M059J (cell line): ENCODE measurements around the gene RXRB. TPM values are rescaled to one million over a fixed set of nuclear protein-coding genes. Genes with fewer than 3 reads are reported as not detected.
"Not testable (repeated sequence)": the region's sequence is repeated elsewhere in the genome, so short reads cannot be mapped to it uniquely, and the experiment has no call there.

Experiments
- DNase-seq: peaks from one replicate; pipeline ENCODE4 v3.0.0-alpha.2; 2012; ENCODE audit warnings: low read depth
- total RNA-seq: library from RNA; depleted of rRNA; stranded (reverse); fragments of >200 nt; shearing (Covaris generic); gene quantifications from 2 replicates; pipeline ENCODE4 v1.2.3, GENCODE V29; 2014; rRNA removed

RXRB gene
- total RNA-seq = 18.4 and 28.7 TPM in 2 replicates

- DNase-seq = peak; percentile 100
Observed at GRCh38 chr6:33200219-33201146, at the start of gene RXRB, which contains the start of gene SLC39A7. TSS of gene RXRB (minus strand) at chr6:33200665. CDS start at chr6:33200476, 189 bp downstream. TSS of gene SLC39A7 (plus strand) at chr6:33200867. CDS start at chr6:33201246, 379 bp downstream.

GRCh38 chr6:33249732-33250630, 49.5 kb upstream of the RXRB start:
- peak; percentile 99 for DNase-seq

GRCh38 chr6:33248932-33249731, 48.7 kb upstream of the RXRB start:
- peak; percentile 100 for DNase-seq

- peak; percentile 80 for DNase-seq
Observed at GRCh38 chr6:33248643-33248931, 48.1 kb upstream of the RXRB start.

GRCh38 chr6:33247977-33248642, 47.6 kb upstream of the RXRB start:
- peak; percentile 91 for DNase-seq

GRCh38 chr6:33243476-33243875, 43.0 kb upstream of the RXRB start:
- no peak for DNase-seq

GRCh38 chr6:33241968-33242367, 41.5 kb upstream of the RXRB start:
- no peak for DNase-seq

- no peak for DNase-seq
Observed at GRCh38 chr6:33237741-33238140, 37.3 kb upstream of the RXRB start.

GRCh38 chr6:33236852-33237251, 36.4 kb upstream of the RXRB start:
- no peak for DNase-seq

GRCh38 chr6:33236328-33236727, 35.9 kb upstream of the RXRB start:
- DNase-seq = no peak

- no peak for DNase-seq
Observed at GRCh38 chr6:33235221-33235634, 34.8 kb upstream of the RXRB start.

- DNase-seq = not testable (repeated sequence)
Observed at GRCh38 chr6:33226503-33227120, 26.1 kb upstream of the RXRB start.

- DNase-seq = peak; percentile 57
Observed at GRCh38 chr6:33217681-33218080, 17.2 kb upstream of the RXRB start.

- DNase-seq = no peak
Observed at GRCh38 chr6:33217246-33217645, 16.8 kb upstream of the RXRB start.

GRCh38 chr6:33216117-33216649, 15.7 kb upstream of the RXRB start:
- DNase-seq = no peak

GRCh38 chr6:33215271-33216116, 15.0 kb upstream of the RXRB start:
- no peak for DNase-seq

GRCh38 chr6:33213989-33214335, 13.5 kb upstream of the RXRB start:
- DNase-seq = no peak

GRCh38 chr6:33213166-33213988, 12.9 kb upstream of the RXRB start:
- peak; percentile 60 for DNase-seq

GRCh38 chr6:33212857-33213165, 12.3 kb upstream of the RXRB start:
- no peak for DNase-seq
